HG03064 (cell line): Measurements from ENCODE around the gene P2RY8.
"Not testable (repeated sequence)": the region's sequence is repeated elsewhere in the genome, so short reads cannot be mapped to it uniquely, and the experiment has no call there.

Source experiments
- ATAC-seq: cut with Tn5 transposase; IDR thresholded peaks from one replicate; pipeline ENCODE4 v1.9.1; 2021; ENCODE audit warnings: low read depth; ENCODE audit not compliant: unreplicated experiment

Gene P2RY8

DNA sequence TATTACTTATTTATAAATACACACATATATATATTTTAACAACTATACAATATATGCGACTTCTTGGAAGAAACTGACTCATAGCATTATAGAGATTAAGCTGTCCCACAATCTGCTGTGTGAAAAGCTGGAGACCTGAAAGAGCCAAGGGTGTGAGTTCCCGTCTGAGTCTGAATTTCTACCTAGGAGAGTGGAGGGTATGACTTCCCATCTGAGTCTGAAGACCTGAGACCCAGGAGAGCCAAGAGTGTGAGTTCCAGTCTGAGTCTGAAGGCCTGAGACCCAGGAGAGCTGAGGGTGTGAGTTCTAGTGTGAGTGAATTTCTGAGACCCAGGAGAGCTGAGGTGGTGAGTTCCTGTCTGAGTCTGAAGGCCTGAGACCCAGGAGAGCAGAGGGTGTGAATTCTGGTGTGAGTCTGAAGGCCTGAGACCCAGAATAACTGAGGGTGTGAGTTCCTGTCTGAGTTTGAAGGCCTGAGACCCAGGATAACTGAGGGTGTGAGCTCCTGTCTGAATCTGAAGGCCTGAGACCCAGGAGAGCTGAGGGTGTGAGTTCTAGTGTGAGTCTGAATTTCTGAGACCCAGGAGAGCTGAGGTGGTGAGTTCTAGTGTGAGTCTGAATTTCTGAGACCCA, 8.9 kb upstream of the P2RY8 start:
- no peak for ATAC-seq

DNA sequence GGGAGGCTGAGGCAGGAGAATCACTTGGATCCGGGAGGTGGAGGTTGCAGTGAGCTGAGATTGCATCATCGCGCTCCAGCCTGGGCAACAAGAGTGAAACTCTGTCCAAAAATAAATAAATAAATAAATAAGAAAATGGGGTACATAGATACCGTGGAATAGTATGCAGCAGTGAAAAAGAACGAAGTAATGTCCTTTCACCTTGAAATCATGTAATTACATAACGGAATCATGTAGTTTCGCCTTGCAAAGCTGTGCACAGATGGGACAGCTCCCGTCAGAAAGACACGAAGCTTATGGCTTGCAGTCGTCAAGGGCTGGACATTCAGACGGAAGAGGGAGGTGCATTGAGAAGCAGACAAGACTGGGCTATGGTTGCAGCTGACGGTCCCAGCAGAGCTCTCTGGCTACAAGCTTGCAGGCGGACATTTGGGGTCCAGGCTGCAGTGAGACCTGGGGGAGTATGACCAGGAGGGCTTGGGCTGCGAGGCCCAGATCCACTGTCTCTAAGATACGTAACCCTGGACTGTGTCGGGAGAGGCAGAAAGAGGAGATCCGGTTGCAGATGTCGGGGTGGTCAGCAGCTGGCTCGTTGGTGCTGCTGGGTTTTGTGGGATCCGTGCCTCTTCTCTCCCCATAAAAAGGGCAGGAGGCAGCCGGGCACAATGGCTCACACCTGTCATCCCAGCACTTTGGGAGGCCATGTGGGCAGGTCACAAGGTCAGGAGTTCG, 6.2 kb upstream of the P2RY8 start:
- ATAC-seq, result no peak

DNA sequence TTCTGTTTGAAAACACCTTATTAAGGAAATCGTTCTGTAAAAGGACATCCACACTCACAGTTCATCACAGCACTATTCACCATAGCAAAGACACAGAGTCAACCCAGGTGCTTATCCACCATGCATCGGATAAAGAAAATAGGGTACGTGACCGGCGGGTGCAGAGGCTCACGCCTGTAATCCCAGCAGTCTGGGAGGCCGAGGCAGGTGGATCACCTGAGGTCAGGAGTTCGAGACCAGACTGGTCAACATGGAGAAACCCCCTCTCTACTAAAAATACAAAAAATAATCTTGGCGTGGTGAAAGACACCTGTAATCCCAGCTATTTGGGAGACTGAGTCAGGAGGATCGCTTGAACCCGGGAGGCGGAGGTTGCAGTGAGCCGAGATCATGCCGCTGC, 2.2 kb upstream of the P2RY8 start:
- ATAC-seq, result not testable (repeated sequence)

DNA sequence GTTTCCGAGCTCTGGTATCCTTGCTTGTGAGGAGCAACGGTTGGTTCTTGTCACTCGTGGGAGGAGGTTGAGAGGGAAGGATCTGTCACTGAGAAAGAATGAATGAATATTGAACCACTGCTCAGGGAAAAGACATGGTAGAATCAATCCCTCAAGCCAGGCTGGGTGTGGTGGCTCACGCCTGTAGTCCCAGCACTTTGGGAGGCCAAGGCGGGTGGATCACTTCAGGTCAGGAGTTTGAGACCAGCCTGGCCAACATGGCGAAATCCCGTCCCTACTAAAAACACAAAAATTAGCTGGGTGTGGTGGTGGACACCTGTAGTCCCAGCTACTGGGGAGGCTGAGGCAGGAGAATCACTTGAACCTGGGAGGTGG, 718 bp upstream of the P2RY8 start:
- ATAC-seq, result not testable (repeated sequence)

DNA sequence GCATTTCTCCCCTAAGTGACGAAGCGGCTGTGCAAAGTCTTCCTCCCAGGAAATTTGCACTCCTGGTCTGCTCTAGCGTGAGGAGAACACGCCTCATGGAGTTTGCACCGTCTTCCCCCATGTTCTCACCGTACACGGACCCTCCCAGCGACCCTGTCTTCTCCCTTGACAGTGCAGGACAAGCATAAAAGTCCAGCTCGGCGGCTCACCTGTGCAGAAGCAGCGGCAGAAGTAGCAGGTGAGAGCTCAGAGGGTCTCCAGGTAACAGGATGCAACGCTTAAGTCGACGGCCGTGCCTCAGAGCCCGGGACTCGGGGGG, 314 bp downstream of the P2RY8 start:
- ATAC-seq, result peak; percentile 2

DNA sequence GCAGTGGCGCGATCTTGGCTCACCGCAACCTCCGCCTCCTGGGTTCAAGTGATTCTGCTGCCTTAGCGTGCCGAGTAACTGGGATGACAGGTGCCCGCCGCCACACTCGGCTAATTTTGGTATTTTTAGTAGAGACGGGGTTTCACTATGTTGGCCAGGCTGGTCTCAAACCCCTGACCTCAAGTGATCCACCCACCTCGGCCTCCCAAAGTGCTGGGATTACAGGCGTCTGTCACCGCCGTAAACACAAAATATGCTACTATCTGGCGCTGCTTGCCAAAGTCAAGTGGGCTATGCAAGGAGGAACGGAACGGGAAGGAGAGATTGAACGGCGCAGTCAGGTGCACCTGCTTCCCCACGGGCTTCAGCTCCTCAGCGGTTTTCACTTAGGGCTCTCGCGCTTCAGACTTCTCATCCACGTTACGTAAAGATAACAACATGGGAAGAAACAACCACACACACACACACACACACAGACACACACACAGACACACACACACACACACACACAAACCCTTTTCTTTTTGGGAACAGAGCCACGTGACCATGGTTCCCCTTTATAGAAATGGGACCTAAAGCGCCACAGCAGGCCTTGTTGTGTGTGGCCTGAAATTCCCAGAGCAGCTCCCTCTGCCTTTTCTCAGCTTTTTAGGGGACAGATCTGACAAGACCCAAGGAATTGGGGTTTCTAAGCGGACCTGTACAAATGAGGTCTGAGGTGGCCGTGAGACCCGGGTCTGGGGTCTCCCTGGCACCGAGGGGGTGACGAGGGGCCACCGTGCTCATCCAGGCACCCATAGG, 1.5 kb downstream of the P2RY8 start:
- no peak for ATAC-seq

DNA sequence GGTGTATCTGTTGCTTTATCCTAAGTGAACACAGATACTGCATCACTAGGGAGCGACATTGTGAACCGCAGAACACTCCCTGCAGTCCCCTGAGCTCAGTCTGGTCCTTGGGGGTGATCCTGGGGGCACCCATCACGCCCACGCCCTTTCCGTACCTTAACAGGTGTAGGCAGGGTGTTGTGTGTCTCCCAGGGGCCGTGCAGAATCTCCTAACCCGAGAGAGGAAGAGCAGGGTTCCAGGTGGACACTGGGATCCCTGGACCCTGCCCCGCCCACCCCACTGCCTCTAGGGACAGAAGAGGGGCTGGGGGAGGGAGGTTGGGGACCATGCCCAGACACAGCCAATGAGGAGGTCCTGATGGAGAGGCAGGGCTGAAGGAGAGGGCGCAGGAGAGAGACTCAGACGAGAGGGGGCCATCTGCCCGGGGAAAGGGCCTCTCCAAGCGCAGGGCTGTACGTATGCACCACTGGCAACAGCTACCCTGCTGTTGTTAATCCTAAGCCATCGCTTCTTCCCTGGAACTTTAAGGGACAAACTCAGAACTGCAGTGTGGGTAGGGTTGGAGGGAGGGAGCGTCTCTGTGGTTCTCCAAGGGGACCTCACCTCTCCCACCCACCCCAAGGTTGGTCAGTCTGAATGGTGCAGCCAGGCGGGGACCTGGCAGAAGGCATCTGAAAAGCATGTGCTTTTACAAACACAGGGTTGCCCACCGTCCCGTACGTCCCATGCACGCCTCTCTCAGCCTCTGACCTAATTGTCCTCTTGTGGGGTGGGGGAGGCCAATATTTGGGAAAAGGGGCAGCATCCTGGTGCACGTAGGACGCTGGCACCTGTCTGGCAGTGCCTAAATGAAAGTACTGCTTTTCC, 2.5 kb downstream of the P2RY8 start:
- ATAC-seq, result no peak

DNA sequence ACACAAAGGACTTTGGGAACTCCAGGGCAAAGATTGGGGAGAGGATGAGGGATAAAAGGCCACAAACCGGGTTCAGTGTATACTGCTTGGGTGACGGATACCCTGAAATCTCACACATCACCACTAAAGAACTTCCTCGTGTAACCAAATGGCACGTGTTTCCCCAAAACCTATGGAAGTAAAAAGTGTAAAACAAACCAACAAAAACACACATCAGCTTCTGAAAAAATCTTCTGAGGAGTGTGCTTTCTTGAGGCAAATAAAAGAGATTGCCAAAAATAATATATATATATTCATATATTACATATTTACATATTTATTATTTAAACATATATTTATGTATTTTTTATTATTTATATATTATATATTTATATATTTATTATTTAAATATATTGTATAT, 3.9 kb downstream of the P2RY8 start:
- ATAC-seq, result no peak

DNA sequence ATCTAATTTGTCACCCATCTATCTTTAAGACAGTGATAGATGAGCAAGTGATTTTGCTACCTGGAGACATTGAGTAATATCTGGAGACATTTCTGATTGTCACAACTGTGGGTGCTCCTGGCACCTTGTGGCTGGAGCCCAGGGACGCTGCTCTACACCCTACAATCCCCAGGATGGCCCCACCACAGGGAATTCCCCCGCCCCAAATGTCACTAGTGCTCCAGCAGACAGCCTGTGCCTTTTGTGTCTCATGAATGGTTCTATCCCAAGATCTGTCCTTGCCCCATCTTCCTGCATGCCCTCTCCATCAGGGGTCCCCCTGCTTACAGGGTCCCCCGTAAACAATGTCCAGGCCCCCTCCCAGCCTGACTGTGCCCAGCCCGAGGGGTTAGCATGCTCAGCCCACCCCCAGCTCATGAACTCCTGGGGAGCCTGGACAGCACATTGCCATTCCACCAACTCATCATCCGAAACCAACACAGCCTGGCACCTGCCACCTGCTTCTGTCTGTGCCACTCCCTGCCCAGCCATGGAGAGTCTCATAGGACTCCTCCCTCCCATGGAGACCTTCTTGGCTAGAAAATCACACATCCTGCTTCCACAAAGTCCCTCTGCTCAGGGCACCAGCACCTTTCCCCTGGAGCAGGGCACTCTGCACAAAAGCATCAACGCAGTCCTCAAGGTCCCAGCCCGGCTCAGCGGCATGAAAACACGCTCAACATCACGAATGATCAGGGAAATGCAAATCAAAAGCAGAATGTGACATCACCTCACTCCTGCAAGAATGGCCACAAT, 5.7 kb downstream of the P2RY8 start:
- no peak for ATAC-seq

DNA sequence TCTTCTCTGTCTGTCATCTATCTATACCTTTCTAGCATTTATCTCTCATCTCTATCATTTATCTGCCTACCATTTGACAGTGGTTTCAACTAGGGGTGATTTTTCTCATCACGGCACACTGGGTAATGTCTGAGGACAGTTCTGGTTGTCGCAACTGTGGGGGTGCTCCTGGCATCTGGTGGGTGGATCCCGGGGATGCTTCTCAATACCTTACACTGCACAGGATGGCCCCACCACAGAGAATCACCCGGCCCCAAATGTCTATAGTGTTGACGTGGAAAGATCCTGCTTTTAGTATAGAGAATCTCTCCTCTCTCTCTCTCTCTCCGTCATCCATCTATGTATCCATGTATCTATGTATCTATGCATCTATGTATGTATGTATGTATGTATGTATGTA, 7.2 kb downstream of the P2RY8 start:
- no peak for ATAC-seq

DNA sequence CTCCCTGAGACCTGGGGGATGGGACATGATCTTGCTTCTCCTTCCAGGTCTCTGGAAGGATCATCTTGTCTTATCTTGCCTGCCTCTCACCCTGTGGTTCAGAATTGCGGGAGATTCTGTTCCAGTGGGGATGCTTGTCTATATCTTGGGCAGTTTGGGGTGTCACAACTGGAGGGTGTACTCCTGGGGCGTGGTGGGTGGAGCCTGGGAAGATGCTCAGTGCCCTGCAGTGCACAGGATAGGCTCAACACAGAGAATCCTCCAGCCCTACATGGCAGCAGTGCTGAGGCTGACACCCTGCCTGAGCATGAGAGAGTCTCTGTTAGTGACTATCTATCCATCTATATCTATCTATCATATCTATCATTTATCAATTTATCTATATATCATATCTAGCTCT, 7.7 kb downstream of the P2RY8 start:
- ATAC-seq, result no peak

DNA sequence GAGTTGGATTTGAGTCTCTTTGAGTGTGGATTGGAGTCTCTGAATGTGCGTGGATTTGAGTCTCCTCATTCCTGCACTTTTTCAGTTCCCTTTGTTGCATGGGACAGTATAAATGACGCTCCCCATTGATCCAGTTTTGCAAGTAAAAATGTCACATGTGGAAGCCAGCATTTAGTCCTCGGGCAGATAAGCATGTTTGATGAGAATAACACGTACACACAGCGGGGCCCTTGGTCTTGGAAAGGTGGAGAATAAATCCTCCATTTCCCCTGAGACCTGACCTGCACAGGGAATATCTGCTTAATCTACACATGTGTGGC, 8.1 kb downstream of the P2RY8 start:
- ATAC-seq, result no peak

DNA sequence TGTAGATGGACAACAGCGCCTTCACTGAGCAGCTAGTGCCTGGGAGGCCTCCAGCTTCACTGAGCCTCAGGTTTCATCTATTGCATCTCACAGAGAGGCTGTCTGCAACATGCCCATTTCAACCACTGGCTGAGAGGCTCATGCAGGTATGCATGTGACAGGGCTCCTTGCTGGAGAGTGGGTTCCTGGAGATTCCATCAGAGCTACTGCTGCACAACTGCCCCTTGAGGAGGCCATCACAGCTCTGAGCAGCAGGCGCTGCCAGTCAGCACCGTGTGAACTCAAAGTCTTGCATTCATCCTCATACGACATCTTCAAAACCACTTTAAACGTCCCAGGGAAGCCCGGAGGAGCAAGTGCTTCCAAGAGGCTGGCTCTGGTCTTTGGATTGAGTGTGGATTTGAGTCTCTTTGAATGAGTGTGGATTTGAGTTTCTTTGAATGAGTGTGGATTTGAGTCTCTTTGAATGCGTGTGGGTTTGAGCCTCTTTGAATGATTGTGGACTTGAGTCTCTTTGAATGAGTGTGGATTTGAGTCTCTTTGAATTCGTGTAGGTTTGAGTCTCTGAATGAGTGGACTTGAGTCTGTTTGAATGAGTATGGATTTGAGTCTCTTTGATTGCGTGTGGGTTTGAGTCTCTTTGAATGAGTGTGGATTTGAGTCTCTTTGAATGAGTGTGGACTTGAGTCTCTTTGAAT, 8.7 kb downstream of the P2RY8 start:
- ATAC-seq, result no peak

DNA sequence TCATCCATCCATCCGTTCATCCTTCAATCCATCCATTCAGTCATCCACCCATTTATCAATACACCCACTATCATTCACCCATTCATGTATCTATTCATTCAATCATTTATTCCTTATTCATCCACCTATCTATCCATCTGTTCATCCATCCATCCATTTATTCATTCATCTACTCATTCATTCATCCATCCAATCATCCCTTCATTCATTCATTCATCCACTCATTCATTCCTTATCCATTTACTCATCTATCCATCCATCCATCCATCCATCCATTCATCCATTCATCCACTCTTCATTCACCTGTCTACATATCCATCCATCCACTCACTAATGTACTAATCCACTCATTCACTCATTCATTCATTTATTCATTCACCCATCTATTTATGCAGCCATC, 9.5 kb downstream of the P2RY8 start:
- no peak for ATAC-seq

DNA sequence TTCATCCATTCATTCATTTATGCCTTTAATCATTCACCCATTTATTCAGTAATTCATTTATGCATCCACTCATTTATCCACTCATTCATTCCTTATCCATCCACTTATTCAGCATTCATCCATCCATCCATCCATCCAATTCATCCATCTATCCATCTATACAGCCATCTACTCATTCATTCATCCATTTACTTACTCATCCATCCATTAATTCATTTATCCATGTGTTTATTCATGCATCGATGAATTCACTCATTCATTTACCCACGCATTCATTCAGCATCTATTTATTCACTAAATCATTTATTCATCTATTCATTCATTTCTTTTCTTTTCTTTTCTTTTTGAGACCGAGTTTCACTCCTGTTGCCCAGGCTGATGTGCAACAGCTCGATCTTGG, 10.4 kb downstream of the P2RY8 start:
- no peak for ATAC-seq

DNA sequence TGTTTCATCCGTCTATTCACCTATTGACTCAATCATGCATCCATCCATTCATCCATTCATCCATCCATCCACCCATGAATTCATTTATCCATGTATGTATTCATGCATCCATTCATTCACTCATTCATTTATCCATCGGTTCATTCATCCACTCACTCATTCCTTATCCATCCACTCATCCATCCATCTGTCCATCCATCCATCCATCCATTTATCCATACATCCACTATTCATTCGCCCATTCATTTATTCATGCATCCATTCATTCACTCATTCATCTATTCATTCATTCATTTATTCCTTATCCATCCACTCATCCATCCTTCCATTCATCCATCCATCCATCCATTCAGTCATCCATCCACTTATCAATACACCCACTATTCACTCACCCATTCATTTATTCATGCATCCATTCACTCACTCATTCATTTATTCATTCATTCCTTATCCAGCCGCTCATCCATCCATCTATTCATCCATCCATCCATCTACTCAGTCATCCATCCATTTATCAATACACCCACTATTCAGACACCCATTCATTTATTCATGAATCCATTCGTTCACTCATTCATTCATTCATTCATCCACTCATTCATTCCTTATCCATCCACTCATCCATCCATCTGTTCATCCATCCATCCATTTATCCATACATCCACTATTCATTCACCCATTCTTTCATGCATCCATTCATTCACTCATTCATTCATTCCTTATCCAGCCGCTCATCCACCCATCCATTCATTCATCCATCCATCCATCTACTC, 11.2 kb downstream of the P2RY8 start:
- no peak for ATAC-seq

DNA sequence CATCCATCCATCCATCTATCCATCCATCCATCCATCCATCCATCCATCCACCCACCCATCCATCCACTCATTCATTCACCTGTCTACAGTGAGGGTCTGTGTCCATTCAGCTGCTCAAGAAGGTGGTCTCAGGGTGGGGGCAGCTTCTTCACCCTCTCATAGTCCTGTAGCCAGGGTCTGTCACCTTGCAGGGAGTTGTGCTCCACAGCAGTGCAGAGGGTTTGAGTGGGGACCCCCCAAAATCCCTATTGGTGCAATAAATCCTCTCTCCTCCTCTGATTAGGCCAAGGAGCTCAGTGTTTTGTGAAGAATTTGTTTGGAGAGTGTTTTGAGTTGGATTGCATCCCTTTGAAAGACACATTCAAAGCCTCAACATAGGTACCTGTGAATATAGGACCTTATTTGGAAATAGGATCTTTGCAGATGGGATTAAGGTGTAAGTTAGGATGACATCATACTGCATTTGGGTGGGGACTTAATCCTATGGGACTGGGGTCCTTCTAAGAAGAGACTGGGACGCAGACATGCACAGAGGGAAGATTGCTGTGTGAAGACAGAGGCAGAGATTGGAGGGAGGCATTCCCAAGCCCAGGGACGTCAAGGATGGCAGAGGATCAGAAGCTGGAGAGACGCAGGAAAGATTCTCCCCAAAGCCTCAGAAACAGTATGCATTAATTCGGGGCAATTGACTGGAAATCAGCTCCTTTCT, 12.0 kb downstream of the P2RY8 start:
- no peak for ATAC-seq

DNA sequence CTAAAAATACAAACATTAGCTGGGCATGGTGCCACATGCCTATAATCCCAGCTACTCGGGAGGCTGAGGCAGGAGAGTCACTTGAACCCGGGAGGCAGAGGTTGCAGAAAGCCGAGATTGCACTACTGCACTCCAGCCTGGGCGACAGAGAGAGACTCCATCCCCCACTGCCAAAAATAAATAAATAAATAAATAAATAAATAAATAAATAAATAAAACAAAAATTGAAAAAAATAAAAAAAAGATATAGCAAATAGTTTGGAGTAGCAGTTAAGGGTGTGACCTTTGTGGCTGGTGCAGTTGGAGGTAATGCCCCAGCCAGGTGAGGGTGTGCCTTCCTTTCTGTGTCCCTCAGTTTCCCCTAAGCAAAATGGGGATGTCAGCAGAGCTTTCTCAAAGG, 14.1 kb downstream of the P2RY8 start:
- ATAC-seq, result not testable (repeated sequence)
